Fibroblast of mammary gland (primary cell): ENCODE results near the gene ADAMTS19.

ENCODE experiments used
- DNase-seq: peaks from one replicate; pipeline ENCODE4 v3.0.0-alpha.2; 2010; ENCODE audit warnings: low read depth
- H3K4me3 ChIP-seq: 2 replicates; pipeline ENCODE4 v1.5.1; 2011; ENCODE audit warnings: low read depth, mild to moderate bottlenecking, low read length, moderate library complexity; ENCODE audit not compliant: control insufficient read depth
- TF ChIP-seq, protein P1 (sequence below): conservative IDR thresholded peaks from 2 replicates; pipeline ENCODE4 v1.5.1; 2011; ENCODE audit warnings: low read depth, low read length, inconsistent platforms; ENCODE audit not compliant: control insufficient read depth, insufficient read depth

Gene ADAMTS19

DNA sequence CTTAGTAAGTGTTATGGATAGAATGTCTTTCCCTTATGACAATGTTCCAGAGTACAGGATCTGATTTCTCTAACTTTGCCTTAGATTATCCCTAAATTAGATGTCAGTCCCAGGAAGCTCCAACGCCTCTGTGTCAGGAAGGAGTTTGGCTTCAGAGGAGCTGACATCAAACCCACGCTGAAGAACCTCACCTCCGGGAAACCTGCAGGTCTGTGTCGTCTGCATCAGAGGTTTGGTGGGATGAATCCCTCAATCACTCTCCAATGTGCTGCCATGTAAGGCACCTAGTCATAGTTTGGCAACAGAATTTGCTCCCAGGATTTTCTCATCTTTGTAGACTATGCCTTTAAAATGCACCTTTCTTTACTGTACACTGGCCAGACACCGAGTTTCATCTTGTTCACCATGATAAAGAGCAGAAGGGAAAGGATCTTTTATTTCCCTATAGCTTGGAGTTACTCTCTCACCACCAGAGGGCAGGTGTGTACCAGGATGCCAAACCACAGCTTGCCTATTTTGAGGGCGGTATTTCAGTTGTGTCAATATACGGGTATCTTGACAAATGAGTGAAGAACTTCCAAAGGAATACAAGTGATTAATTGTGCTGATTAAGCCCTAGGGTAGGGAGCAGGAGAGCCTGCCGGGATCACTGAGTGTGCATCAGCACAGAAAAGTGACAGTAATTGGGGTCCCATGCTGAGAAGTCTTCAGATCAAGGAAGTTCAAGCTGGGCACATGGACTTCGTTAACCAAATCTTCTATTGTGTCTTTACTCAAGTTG is 311.1 kb downstream of the ADAMTS19 start:
- H3K4me3 ChIP-seq = no peak overlapping the region
- TF ChIP-seq, protein P1, sequence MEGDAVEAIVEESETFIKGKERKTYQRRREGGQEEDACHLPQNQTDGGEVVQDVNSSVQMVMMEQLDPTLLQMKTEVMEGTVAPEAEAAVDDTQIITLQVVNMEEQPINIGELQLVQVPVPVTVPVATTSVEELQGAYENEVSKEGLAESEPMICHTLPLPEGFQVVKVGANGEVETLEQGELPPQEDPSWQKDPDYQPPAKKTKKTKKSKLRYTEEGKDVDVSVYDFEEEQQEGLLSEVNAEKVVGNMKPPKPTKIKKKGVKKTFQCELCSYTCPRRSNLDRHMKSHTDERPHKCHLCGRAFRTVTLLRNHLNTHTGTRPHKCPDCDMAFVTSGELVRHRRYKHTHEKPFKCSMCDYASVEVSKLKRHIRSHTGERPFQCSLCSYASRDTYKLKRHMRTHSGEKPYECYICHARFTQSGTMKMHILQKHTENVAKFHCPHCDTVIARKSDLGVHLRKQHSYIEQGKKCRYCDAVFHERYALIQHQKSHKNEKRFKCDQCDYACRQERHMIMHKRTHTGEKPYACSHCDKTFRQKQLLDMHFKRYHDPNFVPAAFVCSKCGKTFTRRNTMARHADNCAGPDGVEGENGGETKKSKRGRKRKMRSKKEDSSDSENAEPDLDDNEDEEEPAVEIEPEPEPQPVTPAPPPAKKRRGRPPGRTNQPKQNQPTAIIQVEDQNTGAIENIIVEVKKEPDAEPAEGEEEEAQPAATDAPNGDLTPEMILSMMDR = peak; percentile 91
- DNase-seq = peak; percentile 64

DNA sequence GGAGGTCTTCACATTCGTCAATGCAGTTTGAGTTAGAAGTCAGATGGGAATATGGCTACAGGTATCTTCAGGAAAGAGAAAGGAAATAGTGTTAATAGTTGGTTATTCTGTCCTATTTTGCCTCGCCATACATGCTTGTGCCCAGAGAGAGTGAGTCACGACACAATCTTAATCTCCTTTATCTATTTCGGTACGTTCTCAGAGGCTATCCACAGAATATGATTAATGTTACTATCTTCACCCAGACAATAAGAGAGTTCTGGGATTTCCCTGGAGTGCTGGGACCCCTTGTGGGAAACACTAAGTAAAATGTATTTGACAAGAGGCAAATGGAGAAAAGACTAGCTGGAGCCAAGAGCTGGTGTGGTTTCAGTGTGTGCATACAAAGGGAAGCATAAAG is 313.3 kb downstream of the ADAMTS19 start:
- no peak for DNase-seq
- TF ChIP-seq, protein P1 = no peak
- H3K4me3 ChIP-seq = no peak overlapping the region

DNA sequence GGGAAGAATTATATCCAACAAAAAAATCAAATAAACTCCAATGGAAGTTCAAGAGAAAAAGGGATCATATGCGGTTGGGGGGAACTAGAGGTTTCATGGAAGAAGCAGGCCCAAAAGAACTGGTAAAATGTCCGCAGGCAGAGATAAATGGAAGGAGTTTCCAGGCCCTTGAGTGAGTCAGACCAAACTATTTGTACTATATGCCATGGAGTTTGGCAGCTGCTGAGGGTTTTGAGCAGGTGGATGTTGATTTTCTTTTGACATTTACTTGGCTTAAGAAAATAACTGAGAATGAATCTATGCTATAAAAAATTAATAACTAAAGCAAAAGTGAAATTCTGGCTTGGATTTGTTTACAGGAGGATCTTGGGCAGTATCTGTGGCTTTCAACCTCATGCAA is 321.5 kb downstream of the ADAMTS19 start:
- no peak for DNase-seq
- TF ChIP-seq, protein P1 = no peak
- no peak overlapping the region for H3K4me3 ChIP-seq
